Anterior cingulate cortex (tissue), 58 donors: ENCODE measurements around the gene HMGB2.
A peak's percentile ranks its signal among the peaks of the same experiment; 100 is the strongest.

Experiments
- DNase-seq, 58 donors: peaks; one replicate each; lab custom pipeline; 2025; lab: John Stamatoyannopoulos, UW

Gene HMGB2

GRCh38 chr4:173289353-173289727 lies 44.8 kb downstream of the HMGB2 start:
- no peak for DNase-seq

- no peak for DNase-seq
These were observed 45.3 kb downstream of the HMGB2 start for GRCh38 chr4:173288698-173289352.

- DNase-seq = peak in 22 of 58 donors; percentile 8 to 60 (median 22)
These were observed 45.9 kb downstream of the HMGB2 start for GRCh38 chr4:173288296-173288695.

GRCh38 chr4:173287486-173287885 lies 46.7 kb downstream of the HMGB2 start:
- no peak for DNase-seq

DNA sequence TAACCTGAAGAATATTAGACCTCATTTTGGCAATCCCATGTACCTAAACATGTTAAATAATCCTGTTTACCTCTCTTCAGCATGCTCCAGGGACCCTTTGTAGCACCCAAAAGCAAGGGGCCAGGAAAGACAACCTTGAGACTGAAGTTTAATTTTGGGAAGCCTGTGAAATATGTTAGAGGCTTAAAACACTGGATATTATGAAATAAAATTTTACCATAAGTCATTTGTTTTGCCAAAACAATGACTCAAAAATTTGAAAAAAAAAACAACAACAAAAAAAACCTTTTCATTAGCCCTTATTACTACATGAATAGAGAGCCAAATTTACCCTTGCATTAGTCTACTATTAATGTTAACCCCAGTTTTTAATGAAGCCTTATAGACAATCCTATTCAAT lies 49.7 kb downstream of the HMGB2 start:
- DNase-seq = no peak

- no peak for DNase-seq
These were observed 51.5 kb downstream of the HMGB2 start for GRCh38 chr4:173282626-173283025.

DNA sequence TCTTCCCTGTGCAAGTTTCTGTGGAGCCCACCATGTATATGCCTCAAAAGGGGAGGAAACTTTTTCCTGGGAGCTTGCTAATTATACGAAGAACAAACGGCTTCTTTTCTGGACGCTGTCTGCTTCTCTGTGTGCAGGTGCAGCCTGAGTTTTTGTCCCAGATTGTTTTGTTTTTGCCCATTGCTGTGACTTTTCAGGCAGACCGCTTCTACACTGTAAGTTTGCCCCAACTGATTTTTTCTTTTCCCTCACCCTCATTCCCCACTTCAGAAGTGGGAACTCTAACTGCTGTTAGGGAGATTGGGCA lies 51.9 kb downstream of the HMGB2 start:
- no peak for DNase-seq

DNA sequence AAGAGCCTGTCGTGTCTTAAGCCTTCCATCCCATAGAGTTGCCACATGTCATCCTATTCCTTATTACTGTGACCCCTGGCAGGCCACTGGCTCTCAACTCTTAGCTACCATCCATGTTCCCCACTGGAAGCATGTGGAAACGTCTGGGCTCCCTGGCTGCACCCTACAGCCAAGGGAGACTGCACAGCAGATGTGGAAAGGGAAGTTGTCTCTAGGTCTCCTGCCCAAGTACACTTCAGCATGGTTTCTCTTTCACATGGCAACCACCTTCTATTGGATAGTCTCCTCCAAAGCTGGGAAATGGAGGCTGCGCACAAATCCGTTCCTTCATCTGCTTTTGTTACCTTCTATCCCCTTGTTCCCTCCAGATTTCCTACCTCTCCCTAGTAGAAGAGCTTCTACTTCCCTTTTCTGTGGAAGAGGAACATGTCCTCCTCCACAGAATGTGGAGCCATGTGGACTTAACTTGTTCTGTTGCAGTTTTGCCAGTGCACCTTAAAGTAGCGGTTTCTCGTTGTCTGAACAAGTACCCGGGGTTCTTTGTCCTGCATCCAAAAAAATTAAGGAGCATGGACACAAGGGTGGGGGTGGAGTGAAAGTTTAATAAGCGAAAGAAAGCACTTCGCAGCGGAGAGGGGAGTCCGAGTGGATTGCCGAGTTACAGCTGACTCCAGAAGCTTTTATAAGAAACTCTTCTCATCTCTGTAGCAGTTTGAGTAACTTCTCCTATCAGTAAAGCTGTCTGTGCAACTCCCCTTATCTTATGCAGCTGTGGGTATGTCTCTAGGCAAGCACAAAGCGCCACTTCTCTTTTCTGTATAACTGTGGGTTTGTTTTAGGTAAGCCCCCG lies 52.5 kb downstream of the HMGB2 start:
- DNase-seq = no peak
